ENCODE measurements around the gene PADI2. TPM values are rescaled to one million over a fixed set of nuclear protein-coding genes. Genes with fewer than 3 reads are reported as not detected.

Gene PADI2
- total RNA-seq, 1 experiment from 2014 or later, result 27.7 TPM

GRCh38 chr1:17140279-17140678 is 21.0 kb upstream of the PADI2 start:
- POLR2A ChIA-PET (ENCODE audit: low non-redundant PET), result no interaction called here
- Histone ChIP-seq H3K27ac (ENCODE audit: low read depth, low read length, poor library complexity, severe bottlenecking) (no peak overlapping the region), H3K4me1 (ENCODE audit: insufficient read depth, low read length, poor library complexity, severe bottlenecking) (no peaks in the 10 kb centered on the region), H3K36me3 (ENCODE audit: insufficient read depth, low read length, poor library complexity, severe bottlenecking) (no peaks in the 10 kb centered on the region), H3K27me3 (replicated peaks; ENCODE audit: insufficient read depth, low read depth, low read length, poor library complexity) (no peaks in the 10 kb centered on the region), H3K9me3 (ENCODE audit: low read depth, low read length, poor library complexity, severe bottlenecking) (no peaks in the 10 kb centered on the region), H3K4me3 (ENCODE audit: low read depth, low read length, poor library complexity, severe bottlenecking) (no peak overlapping the region)
- intact Hi-C loops (cut with micrococcal nuclease; ENCODE audit: unreplicated experiment), result no loop called here
- no peak for DNase-seq (ENCODE audit: low spot score)
- CTCF ChIA-PET, result no interaction called here
- TF ChIP-seq CTCF (conservative IDR thresholded peaks at IDR 0.05; ENCODE audit: low read depth, low read length) (no peak), EZH2 (IDR thresholded peaks at IDR 0.05; ENCODE audit: borderline replicate concordance, low read depth, low read length, poor library complexity, severe bottlenecking) (no peak)
- no TSS peak for BruUV-seq (replicated peaks)

GRCh38 chr1:17139637-17140036 is 20.4 kb upstream of the PADI2 start:
- intact Hi-C loops (cut with micrococcal nuclease; ENCODE audit: unreplicated experiment), result no loop called here
- no TSS peak for BruUV-seq (replicated peaks)
- CTCF ChIA-PET, result no interaction called here

GRCh38 chr1:17137441-17137840 is 18.2 kb upstream of the PADI2 start:
- TF ChIP-seq EZH2 (IDR thresholded peaks at IDR 0.05; ENCODE audit: borderline replicate concordance, low read depth, low read length, poor library complexity, severe bottlenecking), result no peak
- no peak overlapping the region for H3K27ac ChIP-seq (ENCODE audit: low read depth, low read length, poor library complexity, severe bottlenecking)
- intact Hi-C loops (cut with micrococcal nuclease; ENCODE audit: unreplicated experiment), result no loop called here
- no peaks in the 10 kb centered on the region for H3K27me3 ChIP-seq (replicated peaks; ENCODE audit: insufficient read depth, low read depth, low read length, poor library complexity)
- ChIA-PET POLR2A (ENCODE audit: low non-redundant PET) (no interaction called here), CTCF (interaction anchor here (0.6 kb wide), 1 partner anchor 298 kb away, joined by 5 read pairs; no protein-coding TSS in a partner anchor)
- no peaks in the 10 kb centered on the region for H3K9me3 ChIP-seq (ENCODE audit: low read depth, low read length, poor library complexity, severe bottlenecking)
- no TSS peak for BruUV-seq (replicated peaks)
- H3K36me3 ChIP-seq (ENCODE audit: insufficient read depth, low read length, poor library complexity, severe bottlenecking), result no peaks in the 10 kb centered on the region
- DNase-seq (ENCODE audit: low spot score), result no peak
- no peaks in the 10 kb centered on the region for H3K4me1 ChIP-seq (ENCODE audit: insufficient read depth, low read length, poor library complexity, severe bottlenecking)
- H3K4me3 ChIP-seq (ENCODE audit: low read depth, low read length, poor library complexity, severe bottlenecking), result no peak overlapping the region

More at GRCh38 chr1:17139637-17140036, 20.4 kb upstream of the PADI2 start:
- TF ChIP-seq EZH2 (IDR thresholded peaks at IDR 0.05; ENCODE audit: borderline replicate concordance, low read depth, low read length, poor library complexity, severe bottlenecking), result no peak
- no peak for TF ChIP-seq CTCF (conservative IDR thresholded peaks at IDR 0.05; ENCODE audit: low read depth, low read length)
- DNase-seq (ENCODE audit: low spot score), result no peak
- no peaks in the 10 kb centered on the region for H3K27me3 ChIP-seq (replicated peaks; ENCODE audit: insufficient read depth, low read depth, low read length, poor library complexity)
- H3K4me1 ChIP-seq (ENCODE audit: insufficient read depth, low read length, poor library complexity, severe bottlenecking), result no peaks in the 10 kb centered on the region
- no peaks in the 10 kb centered on the region for H3K9me3 ChIP-seq (ENCODE audit: low read depth, low read length, poor library complexity, severe bottlenecking)
- H3K4me3 ChIP-seq (ENCODE audit: low read depth, low read length, poor library complexity, severe bottlenecking), result no peak overlapping the region
- no peaks in the 10 kb centered on the region for H3K36me3 ChIP-seq (ENCODE audit: insufficient read depth, low read length, poor library complexity, severe bottlenecking)
- POLR2A ChIA-PET (ENCODE audit: low non-redundant PET), result no interaction called here
- H3K27ac ChIP-seq (ENCODE audit: low read depth, low read length, poor library complexity, severe bottlenecking), result no peak overlapping the region

GRCh38 chr1:17136936-17137335 is 17.7 kb upstream of the PADI2 start:
- TF ChIP-seq CTCF (conservative IDR thresholded peaks at IDR 0.05; ENCODE audit: low read depth, low read length) (no peak), EZH2 (IDR thresholded peaks at IDR 0.05; ENCODE audit: borderline replicate concordance, low read depth, low read length, poor library complexity, severe bottlenecking) (no peak)
- ChIA-PET POLR2A (ENCODE audit: low non-redundant PET) (no interaction called here), CTCF (interaction anchor here (0.6 kb wide), 2 partner anchors 175 to 299 kb away, joined by 3 to 5 read pairs; no protein-coding TSS in a partner anchor)
- H3K9me3 ChIP-seq (ENCODE audit: low read depth, low read length, poor library complexity, severe bottlenecking), result no peaks in the 10 kb centered on the region
- H3K4me3 ChIP-seq (ENCODE audit: low read depth, low read length, poor library complexity, severe bottlenecking), result no peak overlapping the region
- no peaks in the 10 kb centered on the region for H3K4me1 ChIP-seq (ENCODE audit: insufficient read depth, low read length, poor library complexity, severe bottlenecking)
- no peak overlapping the region for H3K27ac ChIP-seq (ENCODE audit: low read depth, low read length, poor library complexity, severe bottlenecking)
- intact Hi-C loops (cut with micrococcal nuclease; ENCODE audit: unreplicated experiment), result no loop called here
- no peaks in the 10 kb centered on the region for H3K36me3 ChIP-seq (ENCODE audit: insufficient read depth, low read length, poor library complexity, severe bottlenecking)
- no peaks in the 10 kb centered on the region for H3K27me3 ChIP-seq (replicated peaks; ENCODE audit: insufficient read depth, low read depth, low read length, poor library complexity)
- DNase-seq (ENCODE audit: low spot score), result no peak
- no TSS peak for BruUV-seq (replicated peaks)
